Caco-2 (cell line): ENCODE results near the gene GPR63. TPM values are rescaled to one million over a fixed set of nuclear protein-coding genes. Genes with fewer than 3 reads are reported as not detected.

ENCODE experiments used
- BruUV-seq: library from RNA; stranded (reverse); fragments of 400-500 nt; replicated peaks from 2 replicates; lab custom pipeline; 2021; lab: Mats Ljungman, UMichigan
- CTCF ChIA-PET: fragments of 300-600 bp; sonication (Branson Sonifier 250); formaldehyde crosslinking; loops from one replicate; lab custom pipeline; 2022; ENCODE audit warnings: antibody characterized with exemption; lab: Charles Lee
- POLR2A ChIA-PET: fragments of 300-600 bp; sonication (Branson Sonifier 250); formaldehyde crosslinking; loops from one replicate; lab custom pipeline; 2022; ENCODE audit warnings: antibody characterized with exemption; lab: Charles Lee
- DNase-seq, 2 experiments: peaks; one replicate each; pipeline versions ENCODE4 v3.0.0 to v3.0.0-alpha.2; 2020 to 2022
- H3K27me3 ChIP-seq: replicated peaks from 2 replicates; pipeline ENCODE4 v1.6.0; 2011; ENCODE audit warnings: low read length; ENCODE audit not compliant: control insufficient read depth, insufficient read depth
- H3K36me3 ChIP-seq: 2 replicates; pipeline ENCODE4 v1.5.1; 2011; ENCODE audit warnings: low read length; ENCODE audit not compliant: control insufficient read depth, insufficient read depth
- H3K4me1 ChIP-seq: fragments of 250-450 bp; sonication (Bioruptor Pico); 2 replicates; pipeline ENCODE4 v1.5.1; 2020; ENCODE audit warnings: mild to moderate bottlenecking
- H3K4me3 ChIP-seq: 2 replicates; pipeline ENCODE4 v1.5.1; 2011; ENCODE audit warnings: low read depth, mild to moderate bottlenecking, control low read depth, low read length
- H3K9me3 ChIP-seq: fragments of 250-450 bp; sonication (Bioruptor Pico); 2 replicates; pipeline ENCODE4 v1.5.1; 2020; ENCODE audit warnings: mild to moderate bottlenecking, moderate library complexity
- H3K27ac Mint-ChIP-seq: one replicate; pipeline ENCODE4 v1.8.0; 2022; ENCODE audit warnings: mixed read lengths; ENCODE audit not compliant: unreplicated experiment
- H3K27me3 Mint-ChIP-seq: one replicate; pipeline ENCODE4 v1.8.0; 2022; ENCODE audit warnings: mixed read lengths; ENCODE audit not compliant: insufficient read depth, unreplicated experiment
- H3K36me3 Mint-ChIP-seq: one replicate; pipeline ENCODE4 v1.8.0; 2022; ENCODE audit warnings: mild to moderate bottlenecking, mixed read lengths; ENCODE audit not compliant: insufficient read depth, unreplicated experiment
- H3K4me1 Mint-ChIP-seq: one replicate; pipeline ENCODE4 v1.8.0; 2022; ENCODE audit warnings: low read depth, mixed read lengths; ENCODE audit not compliant: unreplicated experiment
- H3K4me3 Mint-ChIP-seq: one replicate; pipeline ENCODE4 v1.8.0; 2022; ENCODE audit warnings: mild to moderate bottlenecking, moderate library complexity, mixed read lengths; ENCODE audit not compliant: unreplicated experiment
- H3K9me3 Mint-ChIP-seq: one replicate; pipeline ENCODE4 v1.8.0; 2022; ENCODE audit warnings: mixed read lengths; ENCODE audit not compliant: unreplicated experiment
- CTCF ChIP-seq, 2 experiments: fragments of 200-600 bp in 1 of 2; IDR thresholded peaks; 1 replicate in 1 of 2; 2 replicates in 1 of 2; pipeline versions ENCODE4 v1.5.1 to v1.8.0; 2011 to 2022; ENCODE audit warnings: antibody characterized with exemption in 1 of 2, control low read depth in 1 of 2, inconsistent platforms in 1 of 2, low read depth in 1 of 2, low read length in 1 of 2, mild to moderate bottlenecking in 1 of 2, moderate library complexity in 1 of 2; ENCODE audit not compliant: insufficient read depth in 1 of 2, severe bottlenecking in 1 of 2, unreplicated experiment in 1 of 2
- intact Hi-C: fragments of 100-400 bp; cut with micrococcal nuclease; formaldehyde crosslinking; loops from one replicate; pipeline ENCODE4 v1.10.0; 2022; ENCODE audit not compliant: unreplicated experiment
- total RNA-seq: library from RNA; stranded (reverse); gene quantifications from 2 replicates; pipeline ENCODE4 v1.2.3, GENCODE V29; 2022

Gene GPR63
- total RNA-seq, 1 experiment from 2014 or later, result 0.11 TPM

GRCh38 chr6:96834070-96834469 lies 3.2 kb downstream of the GPR63 start:
- TF ChIP-seq CTCF (IDR thresholded peaks at IDR 0.05; ENCODE audit: insufficient read depth in 1 of 2, low read depth in 1 of 2, low read length in 1 of 2, severe bottlenecking in 1 of 2, unreplicated experiment in 1 of 2), result no peak
- peaks cover 6% of the 10 kb centered on the region for H3K4me1 Mint-ChIP-seq
- intact Hi-C loops, result no loop called here
- no peaks in the 10 kb centered on the region for H3K36me3 ChIP-seq
- H3K27me3 ChIP-seq, result peaks cover 4% of the 10 kb centered on the region
- BruUV-seq, result no TSS peak
- ChIA-PET POLR2A (no interaction called here), CTCF (no interaction called here)
- no peaks in the 10 kb centered on the region for H3K36me3 Mint-ChIP-seq
- no peaks in the 10 kb centered on the region for H3K9me3 ChIP-seq
- 0 out of 2 replicates have a peak, but pooled peaks cover 3% of the 10 kb centered on the region for H3K4me1 ChIP-seq
- peaks cover 30% of the 10 kb centered on the region for H3K27me3 Mint-ChIP-seq
- H3K27ac Mint-ChIP-seq, result no peak overlapping the region
- no peak overlapping the region for H3K4me3 ChIP-seq
- no peaks in the 10 kb centered on the region for H3K9me3 Mint-ChIP-seq
- no peak overlapping the region for H3K4me3 Mint-ChIP-seq
- DNase-seq, result no peak

- TF ChIP-seq CTCF (IDR thresholded peaks at IDR 0.05; ENCODE audit: insufficient read depth in 1 of 2, low read depth in 1 of 2, low read length in 1 of 2, severe bottlenecking in 1 of 2, unreplicated experiment in 1 of 2), result no peak
- no peak overlapping the region for H3K4me3 Mint-ChIP-seq
- no peak overlapping the region for H3K27ac Mint-ChIP-seq
- Histone ChIP-seq H3K4me3 (no peak overlapping the region), H3K36me3 (no peaks in the 10 kb centered on the region), H3K27me3 (peaks cover 1% of the 10 kb centered on the region; the same call in 1 of the 2 replicates), H3K4me1 (0 out of 2 replicates have a peak, but pooled peaks cover 3% of the 10 kb centered on the region), H3K9me3 (no peaks in the 10 kb centered on the region)
- peaks cover 6% of the 10 kb centered on the region for H3K4me1 Mint-ChIP-seq
- ChIA-PET CTCF (no interaction called here), POLR2A (no interaction called here)
- no peak for DNase-seq
- BruUV-seq, result no TSS peak
- peaks cover 20% of the 10 kb centered on the region for H3K27me3 Mint-ChIP-seq
- intact Hi-C loops, result no loop called here
- H3K9me3 Mint-ChIP-seq, result no peaks in the 10 kb centered on the region
- no peaks in the 10 kb centered on the region for H3K36me3 Mint-ChIP-seq
Observed at GRCh38 chr6:96832780-96833179, 4.5 kb downstream of the GPR63 start.

- POLR2A ChIA-PET, result no interaction called here
- H3K4me3 Mint-ChIP-seq, result no peak overlapping the region
- H3K4me3 ChIP-seq, result no peak overlapping the region
- no peaks in the 10 kb centered on the region for H3K9me3 ChIP-seq
- H3K27me3 Mint-ChIP-seq, result peaks cover under 1% of the 10 kb centered on the region
- no peaks in the 10 kb centered on the region for H3K4me1 Mint-ChIP-seq
- intact Hi-C loops, result no loop called here
- TF ChIP-seq CTCF (IDR thresholded peaks at IDR 0.05; ENCODE audit: insufficient read depth in 1 of 2, low read depth in 1 of 2, low read length in 1 of 2, severe bottlenecking in 1 of 2, unreplicated experiment in 1 of 2), result no peak
- no peaks in the 10 kb centered on the region for H3K4me1 ChIP-seq
- H3K36me3 Mint-ChIP-seq, result no peaks in the 10 kb centered on the region
- no peaks in the 10 kb centered on the region for H3K36me3 ChIP-seq
- no peaks in the 10 kb centered on the region for H3K9me3 Mint-ChIP-seq
- DNase-seq, result no peak
- no peak overlapping the region for H3K27ac Mint-ChIP-seq
- CTCF ChIA-PET, result no interaction called here
- BruUV-seq, result no TSS peak
- H3K27me3 ChIP-seq, result no peaks in the 10 kb centered on the region
Observed at GRCh38 chr6:96826865-96827264, 10.4 kb downstream of the GPR63 start.
